ENCODE data around the gene KCNIP4.

The KCNIP4 gene

DNA sequence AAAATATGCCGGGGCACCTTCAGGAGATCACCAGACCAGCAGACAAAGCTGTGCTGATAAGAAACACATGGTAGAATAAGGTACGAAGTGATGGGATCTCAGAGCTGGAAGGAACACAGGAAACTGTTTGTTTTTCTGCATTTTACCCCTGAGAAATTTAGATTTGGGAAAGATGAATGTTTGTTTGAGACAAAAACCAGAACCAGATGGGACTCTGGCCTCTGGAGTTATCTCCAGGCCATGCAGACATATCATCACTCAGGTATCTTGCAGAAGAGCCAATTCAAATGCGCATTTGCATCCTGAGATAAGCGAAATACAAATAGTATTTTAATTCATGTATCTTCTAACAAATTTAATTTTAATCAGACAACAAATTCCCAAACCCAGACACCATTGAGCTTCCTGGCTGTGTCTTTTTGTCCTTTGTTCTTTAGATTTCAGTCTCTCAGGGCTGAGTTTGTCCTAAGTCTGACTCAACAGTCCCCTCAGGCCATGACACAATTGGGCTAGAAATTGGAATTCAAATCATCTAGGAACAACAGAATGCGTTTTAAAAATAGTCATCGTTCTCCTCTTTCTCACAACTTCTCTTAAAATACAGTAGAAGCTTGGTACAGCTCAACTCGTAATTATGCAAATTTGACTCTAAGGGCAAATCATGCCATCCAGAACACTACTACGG, 1089.3 kb downstream of the KCNIP4 start:
- H2AFZ ChIP-seq (ENCODE audit: low read length) = no peak overlapping the region
- no peaks in the 10 kb centered on the region for H3K9me2 ChIP-seq (replicated peaks; ENCODE audit: low read depth, low read length)

DNA sequence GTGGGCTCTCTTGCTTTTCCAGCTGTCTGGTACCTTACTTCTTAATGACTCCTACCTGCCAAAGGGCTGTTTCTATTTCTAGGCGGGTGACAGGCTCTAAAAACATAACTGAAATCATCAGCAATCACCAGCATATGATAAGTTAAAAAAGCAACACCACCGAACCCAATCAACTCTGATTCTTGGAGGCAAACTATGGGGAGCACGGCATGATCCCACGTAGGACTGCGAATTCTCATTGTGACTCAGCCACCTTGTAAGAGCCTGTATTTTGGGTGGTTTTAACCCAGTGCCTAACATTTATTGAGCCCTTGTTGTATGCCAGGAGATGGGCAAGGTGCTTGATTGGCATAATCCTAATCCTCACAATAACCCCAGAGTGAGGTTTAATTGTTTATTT, 1091.5 kb downstream of the KCNIP4 start:
- Histone ChIP-seq H3K9me2 (replicated peaks; ENCODE audit: low read depth, low read length) (no peaks in the 10 kb centered on the region), H3K9ac (ENCODE audit: low read depth, low read length, poor library complexity, severe bottlenecking) (no peak overlapping the region), H3K4me3 (ENCODE audit: low read length, poor library complexity, severe bottlenecking) (no peak overlapping the region), H3K36me3 (ENCODE audit: insufficient read depth, low read length) (no peaks in the 10 kb centered on the region), H2AFZ (ENCODE audit: low read length) (no peak overlapping the region), H3F3A (ENCODE audit: low read depth) (no peaks in the 10 kb centered on the region), H3K4me2 (ENCODE audit: low read depth, low read length, poor library complexity, severe bottlenecking) (no peak overlapping the region), H3K9me3 (ENCODE audit: insufficient read depth, low read depth, low read length) (no peaks in the 10 kb centered on the region), H3K4me1 (ENCODE audit: insufficient read depth, low read length, poor library complexity, severe bottlenecking) (no peaks in the 10 kb centered on the region), H3K27me3 (ENCODE audit: insufficient read depth, low read length, poor library complexity, severe bottlenecking) (no peaks in the 10 kb centered on the region), H3K79me2 (ENCODE audit: insufficient read depth, low read length) (no peaks in the 10 kb centered on the region), H4K20me1 (ENCODE audit: insufficient read depth, low read length, poor library complexity, severe bottlenecking) (no peaks in the 10 kb centered on the region)
- TF ChIP-seq EZH2phosphoT487 (IDR thresholded peaks at IDR 0.05; ENCODE audit: borderline replicate concordance) = no peak
- TF ChIP-seq CTCF (conservative IDR thresholded peaks at IDR 0.05; ENCODE audit: low read length) = no peak

More for the DNA sequence above, 1089.3 kb downstream of the KCNIP4 start:
- no peak overlapping the region for H3K4me2 ChIP-seq (ENCODE audit: low read depth, low read length, poor library complexity, severe bottlenecking)
- H3K27me3 ChIP-seq (ENCODE audit: insufficient read depth, low read length, poor library complexity, severe bottlenecking) = no peaks in the 10 kb centered on the region
- no peaks in the 10 kb centered on the region for H3K79me2 ChIP-seq (ENCODE audit: insufficient read depth, low read length)
- no peak overlapping the region for H3K4me3 ChIP-seq (ENCODE audit: low read length, poor library complexity, severe bottlenecking)
- no peak overlapping the region for H3K9ac ChIP-seq (ENCODE audit: low read depth, low read length, poor library complexity, severe bottlenecking)
- no peaks in the 10 kb centered on the region for H3K4me1 ChIP-seq (ENCODE audit: insufficient read depth, low read length, poor library complexity, severe bottlenecking)
- H3K9me3 ChIP-seq (ENCODE audit: insufficient read depth, low read depth, low read length) = no peaks in the 10 kb centered on the region
- TF ChIP-seq EZH2phosphoT487 (IDR thresholded peaks at IDR 0.05; ENCODE audit: borderline replicate concordance) (no peak), CTCF (conservative IDR thresholded peaks at IDR 0.05; ENCODE audit: low read length) (no peak)
- no peaks in the 10 kb centered on the region for H4K20me1 ChIP-seq (ENCODE audit: insufficient read depth, low read length, poor library complexity, severe bottlenecking)
- H3K36me3 ChIP-seq (ENCODE audit: insufficient read depth, low read length) = no peaks in the 10 kb centered on the region
- no peaks in the 10 kb centered on the region for H3F3A ChIP-seq (ENCODE audit: low read depth)

GRCh38 chr4:20847124-20847747, 1101.3 kb downstream of the KCNIP4 start:
- H3K9ac ChIP-seq (ENCODE audit: low read depth, low read length, poor library complexity, severe bottlenecking) = no peak overlapping the region
- no peaks in the 10 kb centered on the region for H3K9me3 ChIP-seq (ENCODE audit: insufficient read depth, low read depth, low read length)
- no peaks in the 10 kb centered on the region for H4K20me1 ChIP-seq (ENCODE audit: insufficient read depth, low read length, poor library complexity, severe bottlenecking)
- H3K4me2 ChIP-seq (ENCODE audit: low read depth, low read length, poor library complexity, severe bottlenecking) = no peak overlapping the region
- no peaks in the 10 kb centered on the region for H3K36me3 ChIP-seq (ENCODE audit: insufficient read depth, low read length)
- H3K4me1 ChIP-seq (ENCODE audit: insufficient read depth, low read length, poor library complexity, severe bottlenecking) = no peaks in the 10 kb centered on the region
- H3K27me3 ChIP-seq (ENCODE audit: insufficient read depth, low read length, poor library complexity, severe bottlenecking) = no peaks in the 10 kb centered on the region
- H3F3A ChIP-seq (ENCODE audit: low read depth) = no peaks in the 10 kb centered on the region
- H3K79me2 ChIP-seq (ENCODE audit: insufficient read depth, low read length) = no peaks in the 10 kb centered on the region
- H3K9me2 ChIP-seq (replicated peaks; ENCODE audit: low read depth, low read length) = no peaks in the 10 kb centered on the region
- no peak overlapping the region for H3K4me3 ChIP-seq (ENCODE audit: low read length, poor library complexity, severe bottlenecking)
- TF ChIP-seq CTCF (conservative IDR thresholded peaks at IDR 0.05; ENCODE audit: low read length) (no peak), EZH2phosphoT487 (IDR thresholded peaks at IDR 0.05; ENCODE audit: borderline replicate concordance) (no peak)
- no peak overlapping the region for H2AFZ ChIP-seq (ENCODE audit: low read length)
